SK-N-MC (cell line): ENCODE measurements around the gene MIPOL1.

ENCODE experiments used
- EZH2 ChIP-seq: fragments of 200-600 bp; sonication (generic); IDR thresholded peaks from one replicate; pipeline ENCODE4 v1.6.1; 2017; ENCODE audit warnings: antibody characterized with exemption
- FOXP2 ChIP-seq: optimal IDR thresholded peaks from 2 replicates; pipeline ENCODE3; 2011; ENCODE audit warnings: mild to moderate bottlenecking, moderate library complexity; ENCODE audit not compliant: insufficient read depth; ENCODE audit errors: extremely low read length, control extremely low read depth
- POLR2AphosphoS5 ChIP-seq: IDR thresholded peaks from 2 replicates; pipeline ENCODE4 v1.6.1; 2012; ENCODE audit warnings: mild to moderate bottlenecking, low read depth, low read length, borderline replicate concordance

- TF ChIP-seq POLR2AphosphoS5 (no peak), EZH2 (no peak), FOXP2 (no peak)
Observed at GRCh38 chr14:37483672-37484071, 285.9 kb downstream of the MIPOL1 start.
